ENCODE data around the gene CCR2.

DNA sequence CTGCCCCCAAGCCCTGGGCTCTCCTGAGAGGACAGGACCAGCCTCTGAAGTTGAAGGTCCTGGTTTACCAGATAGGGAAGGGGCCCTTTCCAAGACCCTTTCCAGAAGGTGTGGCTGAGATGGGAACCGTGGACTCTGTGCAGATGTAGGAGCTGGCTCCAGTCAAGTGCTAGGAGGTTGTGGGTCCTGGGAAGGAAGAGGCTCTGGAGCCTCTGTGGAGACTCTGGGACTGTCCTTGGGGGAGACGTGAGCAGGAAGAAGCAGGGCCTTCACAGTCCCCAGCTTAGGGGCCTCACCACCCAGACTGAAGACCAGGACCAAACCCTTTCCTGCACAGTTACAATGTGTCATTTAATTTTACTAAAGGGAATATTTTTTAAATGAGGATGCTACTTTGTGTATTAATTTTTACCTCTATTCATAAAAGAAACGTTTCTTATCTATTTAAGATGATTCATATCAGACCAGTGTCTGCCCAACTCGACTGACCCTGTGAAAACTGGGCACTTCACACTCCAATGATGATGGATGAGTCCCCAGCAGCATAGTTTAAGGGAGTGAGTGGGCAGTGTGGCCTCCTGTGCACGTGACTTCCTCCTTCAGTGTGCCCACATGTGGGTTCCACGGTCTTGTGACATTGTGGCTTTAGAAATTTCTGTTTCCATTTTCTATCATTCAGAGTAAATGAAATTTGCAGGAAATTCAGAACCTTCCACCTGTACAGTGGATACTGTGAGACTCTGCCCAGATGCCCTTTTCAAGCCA, 42.0 kb downstream of the CCR2 start:
- TF ChIP-seq POLR2A (IDR thresholded peaks at IDR 0.05) (no peak), POLR2AphosphoS5 (IDR thresholded peaks at IDR 0.05) (no peak)
- TF ChIP-seq, protein P1, sequence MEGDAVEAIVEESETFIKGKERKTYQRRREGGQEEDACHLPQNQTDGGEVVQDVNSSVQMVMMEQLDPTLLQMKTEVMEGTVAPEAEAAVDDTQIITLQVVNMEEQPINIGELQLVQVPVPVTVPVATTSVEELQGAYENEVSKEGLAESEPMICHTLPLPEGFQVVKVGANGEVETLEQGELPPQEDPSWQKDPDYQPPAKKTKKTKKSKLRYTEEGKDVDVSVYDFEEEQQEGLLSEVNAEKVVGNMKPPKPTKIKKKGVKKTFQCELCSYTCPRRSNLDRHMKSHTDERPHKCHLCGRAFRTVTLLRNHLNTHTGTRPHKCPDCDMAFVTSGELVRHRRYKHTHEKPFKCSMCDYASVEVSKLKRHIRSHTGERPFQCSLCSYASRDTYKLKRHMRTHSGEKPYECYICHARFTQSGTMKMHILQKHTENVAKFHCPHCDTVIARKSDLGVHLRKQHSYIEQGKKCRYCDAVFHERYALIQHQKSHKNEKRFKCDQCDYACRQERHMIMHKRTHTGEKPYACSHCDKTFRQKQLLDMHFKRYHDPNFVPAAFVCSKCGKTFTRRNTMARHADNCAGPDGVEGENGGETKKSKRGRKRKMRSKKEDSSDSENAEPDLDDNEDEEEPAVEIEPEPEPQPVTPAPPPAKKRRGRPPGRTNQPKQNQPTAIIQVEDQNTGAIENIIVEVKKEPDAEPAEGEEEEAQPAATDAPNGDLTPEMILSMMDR (IDR thresholded peaks at IDR 0.05), result no peak
